Activated T-helper 1 cell treated with Interleukin-2 at 50 U/mL for 16 hours (primary cell): ENCODE data around the gene ABCB11.
"Not testable (repeated sequence)": the region's sequence is repeated elsewhere in the genome, so short reads cannot be mapped to it uniquely, and the experiment has no call there.

Experiments
- DNase-seq: peaks from one replicate; pipeline ENCODE4 v3.0.0-alpha.2; 2020; ENCODE audit warnings: low read depth

ABCB11 gene

GRCh38 chr2:168889635-168890005 lies 141.5 kb downstream of the ABCB11 start:
- no peak for DNase-seq

DNA sequence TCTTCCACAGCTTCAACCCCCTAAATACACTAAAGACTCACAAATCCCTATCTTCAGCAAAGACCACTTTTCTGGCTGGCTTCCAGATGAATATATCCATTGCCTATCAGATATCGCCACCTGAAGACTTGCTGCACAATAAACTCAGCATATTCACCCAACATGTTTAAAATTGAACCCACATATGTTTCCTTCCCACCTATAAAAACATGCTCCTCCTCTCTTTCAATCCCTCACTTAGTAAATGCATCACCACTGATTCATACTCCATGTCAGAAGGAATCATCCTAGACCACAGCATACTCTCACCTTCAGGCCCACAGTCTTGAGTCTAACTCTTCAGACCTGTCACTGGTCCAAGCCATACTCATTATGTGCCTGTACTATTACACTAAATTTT lies 146.1 kb downstream of the ABCB11 start:
- no peak for DNase-seq

GRCh38 chr2:168882163-168882562 lies 149.0 kb downstream of the ABCB11 start:
- not testable (repeated sequence) for DNase-seq

- no peak for DNase-seq
Observed at GRCh38 chr2:168874368-168875054, 156.6 kb downstream of the ABCB11 start.

DNA sequence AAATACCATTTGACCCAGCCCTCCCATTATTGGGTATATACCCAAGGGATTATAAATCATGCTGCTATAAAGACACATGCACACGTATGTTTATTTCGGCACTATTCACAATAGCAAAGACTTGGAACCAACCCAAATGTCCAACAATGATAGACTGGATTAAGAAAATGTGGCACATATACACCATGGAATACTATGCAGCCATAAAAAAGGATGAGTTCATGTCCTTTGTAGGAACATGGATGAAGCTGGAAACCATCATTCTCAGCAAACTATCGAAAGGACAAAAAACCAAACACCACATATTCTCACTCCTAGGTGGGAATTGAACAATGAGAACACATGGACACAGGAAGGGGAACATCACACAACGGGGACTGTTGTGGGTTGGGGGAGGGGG lies 160.3 kb downstream of the ABCB11 start:
- DNase-seq: not testable (repeated sequence)
